Cardiac septum (tissue), 1 donor: ENCODE data around the gene MOSPD2. TPM values are rescaled to one million over a fixed set of nuclear protein-coding genes. Genes with fewer than 3 reads are reported as not detected.

Experiments
- DNase-seq: peaks from one replicate; pipeline ENCODE4 v3.0.0-alpha.2; 2020; ENCODE audit warnings: low spot score
- intact Hi-C: fragments of 100-400 bp; cut with DNase I; formaldehyde crosslinking; loops from one replicate; pipeline ENCODE4 v1.14.0; 2022
- total RNA-seq: library from RNA; stranded (reverse); fragmentation: NEBNext Ultra II Directional; extraction: Animal tissue kit (Norgen Biotek cat#: 25700); gene quantifications from one replicate; pipeline ENCODE4 v1.2.1, GENCODE V29; 2021
- donor health status: DM: no; HTN: no; CAD: no.

Gene MOSPD2
- total RNA-seq, 1 donor from 2014 or later, result 5.5 TPM

- DNase-seq, result no peak
- intact Hi-C loops, result no loop called here
Observed at GRCh38 chrX:14956813-14957582, 83.8 kb downstream of the MOSPD2 start.

- no peak for DNase-seq
- intact Hi-C loops, result no loop called here
Observed at GRCh38 chrX:14963447-14964236, 90.4 kb downstream of the MOSPD2 start.

GRCh38 chrX:14964500-14964899 lies 91.3 kb downstream of the MOSPD2 start:
- intact Hi-C loops, result no loop called here
- DNase-seq, result no peak

Other genes starting within 250 kb of the MOSPD2 start
- 0.46 TPM for gene FANCB, start 352 bp upstream of the MOSPD2 start, total RNA-seq